Hepatocyte (in vitro differentiated cells): ENCODE measurements around the gene ZNF302. TPM values are rescaled to one million over a fixed set of nuclear protein-coding genes. Genes with fewer than 3 reads are reported as not detected.

Experiments used
- DNase-seq: peaks from one replicate; pipeline ENCODE4 v3.0.0-alpha.2; 2016; ENCODE audit warnings: low spot score
- H2AFZ ChIP-seq: fragments of 200-600 bp; sonication (generic); 2 replicates; pipeline ENCODE4 v1.6.0; 2016; ENCODE audit warnings: antibody characterized with exemption, mild to moderate bottlenecking
- H3K27ac ChIP-seq: fragments of 200-600 bp; sonication (generic); 2 replicates; pipeline ENCODE4 v1.5.1; 2016; ENCODE audit warnings: mild to moderate bottlenecking
- H3K27me3 ChIP-seq: fragments of 200-600 bp; sonication (generic); 2 replicates; pipeline ENCODE4 v1.6.1; 2016
- H3K36me3 ChIP-seq: fragments of 200-600 bp; sonication (generic); replicated peaks from 2 replicates; pipeline ENCODE4 v1.5.1; 2016; ENCODE audit warnings: low read depth; ENCODE audit not compliant: insufficient read depth
- H3K4me1 ChIP-seq: fragments of 200-600 bp; sonication (generic); 2 replicates; pipeline ENCODE4 v1.5.1; 2016; ENCODE audit warnings: mild to moderate bottlenecking, moderate library complexity; ENCODE audit not compliant: insufficient read depth
- H3K4me2 ChIP-seq: fragments of 200-600 bp; sonication (generic); 2 replicates; pipeline ENCODE4 v1.6.0; 2016
- H3K4me3 ChIP-seq: fragments of 200-600 bp; sonication (generic); 2 replicates; pipeline ENCODE4 v1.5.1; 2016; ENCODE audit warnings: mild to moderate bottlenecking
- H3K79me2 ChIP-seq: fragments of 200-600 bp; sonication (generic); 2 replicates; pipeline ENCODE4 v1.6.0; 2017; ENCODE audit warnings: mild to moderate bottlenecking
- H3K9me2 ChIP-seq: fragments of 200-600 bp; sonication (generic); replicated peaks from 2 replicates; pipeline ENCODE4 v1.6.0; 2017; ENCODE audit warnings: mild to moderate bottlenecking; ENCODE audit not compliant: insufficient read depth
- H3K9me3 ChIP-seq: fragments of 200-600 bp; sonication (generic); 2 replicates; pipeline ENCODE4 v1.5.1; 2016; ENCODE audit warnings: low read depth, mild to moderate bottlenecking
- H4K20me1 ChIP-seq: fragments of 200-600 bp; sonication (generic); 2 replicates; pipeline ENCODE4 v1.6.0; 2016; ENCODE audit warnings: mild to moderate bottlenecking; ENCODE audit not compliant: insufficient read depth, poor library complexity, severe bottlenecking
- CTCF ChIP-seq: fragments of 200-600 bp; sonication (generic); IDR thresholded peaks from 2 replicates; pipeline ENCODE4 v1.5.1; 2016; ENCODE audit warnings: antibody characterized with exemption, mild to moderate bottlenecking; ENCODE audit not compliant: poor library complexity
- EZH2 ChIP-seq: fragments of 200-600 bp; sonication (generic); IDR thresholded peaks from 2 replicates; pipeline ENCODE4 v1.6.1; 2016; ENCODE audit warnings: antibody characterized with exemption, mild to moderate bottlenecking, borderline replicate concordance
- EZH2phosphoT487 ChIP-seq: fragments of 200-600 bp; sonication (generic); IDR thresholded peaks from one replicate; pipeline ENCODE4 v1.6.1; 2018; ENCODE audit warnings: antibody characterized with exemption, mild to moderate bottlenecking, low read depth, moderate library complexity; ENCODE audit not compliant: unreplicated experiment, severe bottlenecking
- WGBS: methylation state at CpG from one replicate; pipeline ENCODE4 v1.1.6; 2016; ENCODE audit warnings: low lambda C conversion rate; ENCODE audit errors: missing lambda C conversion rate; 5-methylcytosine and 5-hydroxymethylcytosine counted together
- polyA plus RNA-seq: library from polyadenylated mRNA; unstranded; fragments of >200 nt; fragmentation: Nextera tagmentation; extraction: Ambion mirVana; gene quantifications from 2 replicates; pipeline ENCODE4 v1.2.1, GENCODE V29; 2016
- total RNA-seq: library from RNA; depleted of rRNA; stranded (reverse); fragments of >200 nt; gene quantifications from 2 replicates; pipeline ENCODE4 v1.2.3, GENCODE V29; 2014

Gene ZNF302
- total and polyA plus RNA-seq, 2 experiments from 2014 or later = 19.5 to 29.1 TPM

- DNase-seq = no peak
- no peak overlapping the region for H3K27ac ChIP-seq
- no peaks in the 10 kb centered on the region for H3K9me2 ChIP-seq
- 65% methylated on average over 11 of the region's 11 CpGs for WGBS
- no peak overlapping the region for H3K4me2 ChIP-seq
- no peaks in the 10 kb centered on the region for H3K36me3 ChIP-seq
- H3K79me2 ChIP-seq = no peaks in the 10 kb centered on the region
- H3K4me1 ChIP-seq = no peaks in the 10 kb centered on the region
- H3K27me3 ChIP-seq = no peaks in the 10 kb centered on the region
- H3K9me3 ChIP-seq = no peaks in the 10 kb centered on the region
- H4K20me1 ChIP-seq = no peaks in the 10 kb centered on the region
- TF ChIP-seq EZH2phosphoT487 (no peak), CTCF (no peak), EZH2 (no peak)
- no peak overlapping the region for H3K4me3 ChIP-seq
- H2AFZ ChIP-seq = no peak overlapping the region
These were observed 44.9 kb downstream of the ZNF302 start for GRCh38 chr19:34722353-34722752.

- TF ChIP-seq CTCF (no peak), EZH2phosphoT487 (no peak), EZH2 (no peak)
- H3K4me3 ChIP-seq = no peak overlapping the region
- 61% methylated on average over 6 of the region's 6 CpGs for WGBS
- H3K27me3 ChIP-seq = no peaks in the 10 kb centered on the region
- H3K9me3 ChIP-seq = no peaks in the 10 kb centered on the region
- H3K79me2 ChIP-seq = no peaks in the 10 kb centered on the region
- H3K27ac ChIP-seq = no peak overlapping the region
- no peak for DNase-seq
- H3K4me1 ChIP-seq = no peaks in the 10 kb centered on the region
- H3K36me3 ChIP-seq = no peaks in the 10 kb centered on the region
- H2AFZ ChIP-seq = no peak overlapping the region
- no peak overlapping the region for H3K4me2 ChIP-seq
- H3K9me2 ChIP-seq = no peaks in the 10 kb centered on the region
- H4K20me1 ChIP-seq = no peaks in the 10 kb centered on the region
These were observed 47.9 kb downstream of the ZNF302 start for GRCh38 chr19:34725400-34725799.

GRCh38 chr19:34731019-34731829, 53.7 kb downstream of the ZNF302 start:
- no peaks in the 10 kb centered on the region for H3K27me3 ChIP-seq
- no peaks in the 10 kb centered on the region for H3K9me3 ChIP-seq
- no peak overlapping the region for H3K4me3 ChIP-seq
- no peak for DNase-seq
- H3K4me2 ChIP-seq = no peak overlapping the region
- no peak overlapping the region for H2AFZ ChIP-seq
- H3K9me2 ChIP-seq = no peaks in the 10 kb centered on the region
- H3K27ac ChIP-seq = no peak overlapping the region
- TF ChIP-seq CTCF (no peak), EZH2 (no peak), EZH2phosphoT487 (no peak)
- peaks cover 12% of the 10 kb centered on the region for H3K4me1 ChIP-seq
- H4K20me1 ChIP-seq = no peaks in the 10 kb centered on the region
- H3K79me2 ChIP-seq = peaks cover 15% of the 10 kb centered on the region
- 91% methylated on average over 11 of the region's 11 CpGs for WGBS
- H3K36me3 ChIP-seq = no peaks in the 10 kb centered on the region
